Endothelial cell of umbilical vein (primary cell): Measurements from ENCODE around the gene CD19. TPM values are rescaled to one million over a fixed set of nuclear protein-coding genes. Genes with fewer than 3 reads are reported as not detected.

Experiments
- BruUV-seq: library from RNA; stranded (reverse); fragments of 400-500 nt; replicated peaks from 2 replicates; lab custom pipeline; 2021; lab: Mats Ljungman, UMichigan
- CTCF ChIA-PET: fragments of 300-600, 350-600 bp; sonication (Branson Sonifier 250); formaldehyde crosslinking; loops from one replicate; lab custom pipeline; 2021; ENCODE audit warnings: antibody characterized with exemption, inconsistent platforms; lab: Charles Lee
- POLR2A ChIA-PET: fragments of 300-600, 350-600 bp; sonication (Branson Sonifier 250); formaldehyde crosslinking; loops from one replicate; lab custom pipeline; 2021; ENCODE audit warnings: antibody characterized with exemption, inconsistent platforms; lab: Charles Lee
- DNase-seq: peaks from one replicate; pipeline ENCODE4 v3.0.0-alpha.2; 2011; ENCODE audit warnings: low read depth, low spot score
- FAIRE-seq: peaks from 2 replicates; lab custom pipeline; 2011; peaks lifted over from hg19 to GRCh38; lab: Jason Lieb, UNC
- H2AFZ ChIP-seq: 2 replicates; pipeline ENCODE4 v1.6.0; 2012; ENCODE audit warnings: low read depth, low read length, control low read depth, inconsistent platforms
- H3K27ac ChIP-seq: 2 replicates; pipeline ENCODE4 v1.5.1; 2011; ENCODE audit warnings: low read depth, mild to moderate bottlenecking, control low read depth, low read length, moderate library complexity; ENCODE audit not compliant: insufficient read depth
- H3K27me3 ChIP-seq, 2 experiments: 2 replicates each; pipeline versions ENCODE4 v1.6.0 to v1.6.1; 2011; ENCODE audit warnings: low read length in 2 of 2, mixed read lengths in 1 of 2; ENCODE audit not compliant: control insufficient read depth in 2 of 2, insufficient read depth in 2 of 2
- H3K36me3 ChIP-seq, 2 experiments: 2 replicates in 1 of 2; 3 replicates in 1 of 2; pipeline ENCODE4 v1.5.1; 2011; ENCODE audit warnings: low read length in 2 of 2, mild to moderate bottlenecking in 1 of 2, moderate library complexity in 1 of 2; ENCODE audit not compliant: control insufficient read depth in 2 of 2, insufficient read depth in 2 of 2; ENCODE audit errors: extremely low read depth in 1 of 2
- H3K4me1 ChIP-seq: 3 replicates; pipeline ENCODE4 v1.5.1; 2011; ENCODE audit warnings: mild to moderate bottlenecking, low read length; ENCODE audit not compliant: control insufficient read depth, insufficient read depth; ENCODE audit errors: extremely low read depth
- H3K4me2 ChIP-seq: 2 replicates; pipeline ENCODE4 v1.6.1; 2011; ENCODE audit warnings: low read length, control low read depth, mixed read lengths; ENCODE audit not compliant: insufficient read depth
- H3K4me3 ChIP-seq, 3 experiments: fragments of 200-600 bp in 1 of 3; sonication (generic), shearing (Covaris generic) in 1 of 3; replicated peaks in 1 of 3; 2 replicates each; pipeline ENCODE4 v1.5.1; 2011 to 2016; ENCODE audit warnings: control low read depth in 3 of 3, low read length in 3 of 3, mild to moderate bottlenecking in 2 of 3, inconsistent platforms in 1 of 3, low read depth in 1 of 3, moderate library complexity in 1 of 3; ENCODE audit not compliant: insufficient read depth in 1 of 3
- H3K79me2 ChIP-seq: 2 replicates; pipeline ENCODE4 v1.6.0; 2012; ENCODE audit warnings: low read length, inconsistent platforms; ENCODE audit not compliant: control insufficient read depth, insufficient read depth
- H3K9ac ChIP-seq: replicated peaks from 2 replicates; pipeline ENCODE3; 2011; ENCODE audit warnings: low read length, control low read depth; ENCODE audit not compliant: insufficient read depth; ENCODE audit errors: extremely low read depth
- H3K9me1 ChIP-seq: replicated peaks from 3 replicates; pipeline ENCODE4 v1.6.0; 2011; ENCODE audit warnings: mild to moderate bottlenecking, low read length; ENCODE audit not compliant: control insufficient read depth, insufficient read depth; ENCODE audit errors: extremely low read depth
- H3K9me3 ChIP-seq: replicated peaks from 2 replicates; pipeline ENCODE4 v1.5.1; 2012; ENCODE audit warnings: low read length, inconsistent platforms; ENCODE audit not compliant: control insufficient read depth, insufficient read depth
- H4K20me1 ChIP-seq: replicated peaks from 2 replicates; pipeline ENCODE3; 2011; ENCODE audit warnings: mild to moderate bottlenecking, low read length; ENCODE audit not compliant: control insufficient read depth, insufficient read depth; ENCODE audit errors: extremely low read depth
- EZH2 ChIP-seq: IDR thresholded peaks from 2 replicates; pipeline ENCODE4 v1.6.1; 2012; ENCODE audit warnings: borderline replicate concordance, low read depth, mild to moderate bottlenecking, moderate library complexity, low read length, inconsistent platforms; ENCODE audit not compliant: severe bottlenecking
- FOS ChIP-seq: IDR thresholded peaks from 2 replicates; pipeline ENCODE4 v1.6.1; 2011; ENCODE audit warnings: mild to moderate bottlenecking, low read length, moderate library complexity, borderline replicate concordance; ENCODE audit not compliant: insufficient read depth
- GATA2 ChIP-seq: IDR thresholded peaks from 2 replicates; pipeline ENCODE4 v1.7.0; 2011; ENCODE audit warnings: low read depth, mild to moderate bottlenecking, moderate library complexity, mixed read lengths, low read length; ENCODE audit not compliant: insufficient read length, insufficient read depth
- JUN ChIP-seq: IDR thresholded peaks from 2 replicates; pipeline ENCODE4 v1.6.1; 2011; ENCODE audit warnings: borderline replicate concordance, low read depth; ENCODE audit not compliant: insufficient read length, insufficient read depth
- MYC ChIP-seq: IDR thresholded peaks from one replicate; pipeline ENCODE4 v1.6.1; 2011; ENCODE audit warnings: mild to moderate bottlenecking, low read depth, low read length
- POLR2A ChIP-seq: IDR thresholded peaks from 2 replicates; pipeline ENCODE4 v1.6.1; 2012; ENCODE audit warnings: low read depth, mild to moderate bottlenecking, control low read depth, low read length
- POLR2AphosphoS5 ChIP-seq: IDR thresholded peaks from 2 replicates; pipeline ENCODE4 v1.6.1; 2012; ENCODE audit warnings: low read depth, mild to moderate bottlenecking, control low read depth, low read length, moderate library complexity; ENCODE audit not compliant: insufficient read depth
- dilution Hi-C: fragments of 300-500 bp; cut with MboI; formaldehyde crosslinking; loops from one replicate; pipeline ENCODE4 v1.15.0; 2019; ENCODE audit warnings: low sequenced_read_pairs; ENCODE audit not compliant: extremely low pct_ligation_motif_present
- intact Hi-C: fragments of 100-400 bp; cut with micrococcal nuclease; formaldehyde crosslinking; loops from one replicate; pipeline ENCODE4 v1.10.0; 2022
- polyA plus RNA-seq, 4 experiments: library from polyadenylated mRNA; depleted of rRNA in 3 of 4; stranded (reverse) in 3 of 4; unstranded in 1 of 4; fragments of >200 nt; gene quantifications; 2 replicates each; pipeline versions ENCODE4 v1.2.1 to v1.2.3, GENCODE V29; 2011 to 2012; ENCODE audit warnings: missing spikeins in 1 of 4
- total RNA-seq: library from RNA; stranded (reverse); gene quantifications from 2 replicates; pipeline ENCODE4 v1.2.3, GENCODE V29; 2021
- TF ChIP-seq, protein P1 (sequence below): IDR thresholded peaks from 2 replicates; pipeline ENCODE4 v1.6.1; 2011; ENCODE audit not compliant: insufficient read depth, insufficient read length
- TF ChIP-seq, protein P2 (sequence below), 2 donors: IDR thresholded peaks; 1 replicate in 1 of 2; 2 replicates in 1 of 2; pipeline ENCODE4 v1.5.1; 2011; ENCODE audit warnings: low read length in 2 of 2, mild to moderate bottlenecking in 2 of 2, moderate library complexity in 2 of 2, control low read depth in 1 of 2, inconsistent platforms in 1 of 2, low read depth in 1 of 2; ENCODE audit not compliant: insufficient read depth in 1 of 2; ENCODE audit errors: extremely low read depth in 1 of 2

The CD19 gene
- total and polyA plus RNA-seq, 2 donors (not counting 3 experiments of a cell fraction or from before 2014, with no cell fraction given) = 0.06 TPM; not detected in 1

DNA sequence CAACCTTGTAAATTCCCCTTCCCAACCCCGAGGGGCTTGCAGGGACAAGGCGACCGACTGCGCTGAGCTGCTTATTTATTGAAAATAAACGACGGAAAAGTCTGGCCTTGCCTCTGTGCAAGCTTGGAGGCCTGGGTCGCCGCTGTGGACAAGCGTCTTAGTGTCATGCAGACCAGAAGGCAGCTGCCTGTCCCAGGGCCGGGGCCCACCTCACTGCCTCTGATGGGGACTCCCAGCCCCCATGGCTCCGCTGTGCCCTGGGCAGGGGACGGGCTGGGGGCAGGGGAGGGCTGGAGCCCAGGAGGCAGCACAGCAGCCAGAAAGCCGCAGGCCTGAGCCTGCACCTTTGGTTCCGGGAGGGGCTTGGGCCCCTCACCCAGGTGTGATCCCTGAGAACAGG is 27.4 kb upstream of the CD19 start:
- peaks cover 0 to 11% of the 10 kb centered on the region in 2 experiments for H3K36me3 ChIP-seq
- no TSS peak for BruUV-seq
- TF ChIP-seq GATA2 (no peak), POLR2AphosphoS5 (no peak), FOS (no peak), EZH2 (no peak), MYC (no peak), POLR2A (no peak), JUN (no peak)
- TF ChIP-seq, protein P1, sequence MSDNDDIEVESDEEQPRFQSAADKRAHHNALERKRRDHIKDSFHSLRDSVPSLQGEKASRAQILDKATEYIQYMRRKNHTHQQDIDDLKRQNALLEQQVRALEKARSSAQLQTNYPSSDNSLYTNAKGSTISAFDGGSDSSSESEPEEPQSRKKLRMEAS = no peak
- TF ChIP-seq, protein P2, sequence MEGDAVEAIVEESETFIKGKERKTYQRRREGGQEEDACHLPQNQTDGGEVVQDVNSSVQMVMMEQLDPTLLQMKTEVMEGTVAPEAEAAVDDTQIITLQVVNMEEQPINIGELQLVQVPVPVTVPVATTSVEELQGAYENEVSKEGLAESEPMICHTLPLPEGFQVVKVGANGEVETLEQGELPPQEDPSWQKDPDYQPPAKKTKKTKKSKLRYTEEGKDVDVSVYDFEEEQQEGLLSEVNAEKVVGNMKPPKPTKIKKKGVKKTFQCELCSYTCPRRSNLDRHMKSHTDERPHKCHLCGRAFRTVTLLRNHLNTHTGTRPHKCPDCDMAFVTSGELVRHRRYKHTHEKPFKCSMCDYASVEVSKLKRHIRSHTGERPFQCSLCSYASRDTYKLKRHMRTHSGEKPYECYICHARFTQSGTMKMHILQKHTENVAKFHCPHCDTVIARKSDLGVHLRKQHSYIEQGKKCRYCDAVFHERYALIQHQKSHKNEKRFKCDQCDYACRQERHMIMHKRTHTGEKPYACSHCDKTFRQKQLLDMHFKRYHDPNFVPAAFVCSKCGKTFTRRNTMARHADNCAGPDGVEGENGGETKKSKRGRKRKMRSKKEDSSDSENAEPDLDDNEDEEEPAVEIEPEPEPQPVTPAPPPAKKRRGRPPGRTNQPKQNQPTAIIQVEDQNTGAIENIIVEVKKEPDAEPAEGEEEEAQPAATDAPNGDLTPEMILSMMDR (IDR thresholded peaks at IDR 0.05; ENCODE audit: extremely low read depth in 1 of 2, insufficient read depth in 1 of 2, low read depth in 1 of 2, low read length in 2 of 2) = no peak
- H3K4me2 ChIP-seq = no peak overlapping the region
- dilution Hi-C loops (no loop called here), intact Hi-C loops (no loop called here)
- H3K9ac ChIP-seq = no peak overlapping the region
- H3K9me1 ChIP-seq = no peaks in the 10 kb centered on the region
- no peaks in the 10 kb centered on the region for H4K20me1 ChIP-seq
- H3K4me3 ChIP-seq = no peak overlapping the region
- no peaks in the 10 kb centered on the region for H3K4me1 ChIP-seq
- H3K27ac ChIP-seq = no peak overlapping the region
- no peaks in the 10 kb centered on the region for H3K27me3 ChIP-seq
- H2AFZ ChIP-seq = no peak overlapping the region
- ChIA-PET POLR2A (no interaction called here), CTCF (no interaction called here)
- FAIRE-seq (no peak), DNase-seq (no peak)
- H3K9me3 ChIP-seq = no peaks in the 10 kb centered on the region
- no peaks in the 10 kb centered on the region for H3K79me2 ChIP-seq
